Astrocyte of the cerebellum (primary cell): Measurements from ENCODE around the gene RLN2.
A peak's percentile ranks its signal among the peaks of the same experiment; 100 is the strongest.

Experiments used
- DNase-seq: peaks from one replicate; pipeline ENCODE4 v3.0.0-alpha.2; 2011; ENCODE audit warnings: low read depth
- H3K4me3 ChIP-seq: 2 replicates; pipeline ENCODE4 v1.5.1; 2011; ENCODE audit warnings: mild to moderate bottlenecking, low read depth, low read length, moderate library complexity
- CTCF ChIP-seq: IDR thresholded peaks from 2 replicates; pipeline ENCODE4 v1.5.1; 2012; ENCODE audit warnings: low read length, low read depth, moderate library complexity, mild to moderate bottlenecking; ENCODE audit errors: missing control alignments
- in situ Hi-C: cut with HindIII; loops from 2 replicates; pipeline ENCODE4 v1.10.0; 2017; ENCODE audit warnings: low sequenced_read_pairs

Gene RLN2

GRCh38 chr9:5292141-5292540, 12.4 kb downstream of the RLN2 start:
- H3K4me3 ChIP-seq: no peak overlapping the region
- in situ Hi-C loops: no loop called here
- no peak for DNase-seq
- TF ChIP-seq CTCF: no peak

GRCh38 chr9:5288591-5288990, 15.9 kb downstream of the RLN2 start:
- in situ Hi-C loops: no loop called here
- no peak overlapping the region for H3K4me3 ChIP-seq
- TF ChIP-seq CTCF: no peak
- DNase-seq: no peak

GRCh38 chr9:5286262-5286661, 18.3 kb downstream of the RLN2 start:
- in situ Hi-C loops: no loop called here
- no peak for TF ChIP-seq CTCF
- H3K4me3 ChIP-seq: no peak overlapping the region
- no peak for DNase-seq

GRCh38 chr9:5278486-5278885, 26.0 kb downstream of the RLN2 start:
- no peak for TF ChIP-seq CTCF
- in situ Hi-C loops: no loop called here
- H3K4me3 ChIP-seq: no peak overlapping the region
- no peak for DNase-seq

- no peak overlapping the region for H3K4me3 ChIP-seq
- in situ Hi-C loops: no loop called here
- TF ChIP-seq CTCF: no peak
- no peak for DNase-seq
These were observed 29.7 kb downstream of the RLN2 start for GRCh38 chr9:5274770-5275169.

- DNase-seq: peak; percentile 35
- TF ChIP-seq CTCF: no peak
- in situ Hi-C loops: no loop called here
These were observed 35.2 kb downstream of the RLN2 start for GRCh38 chr9:5269249-5269715.

GRCh38 chr9:5265939-5266338, 38.6 kb downstream of the RLN2 start:
- TF ChIP-seq CTCF: no peak
- H3K4me3 ChIP-seq: no peak overlapping the region
- no peak for DNase-seq
- in situ Hi-C loops: no loop called here

More at GRCh38 chr9:5269249-5269715, 35.2 kb downstream of the RLN2 start:
- no peak overlapping the region for H3K4me3 ChIP-seq
